WI38 (cell line): ENCODE data around the gene MX1.
A peak's percentile ranks its signal among the peaks of the same experiment; 100 is the strongest.

Experiments
- H3K4me3 ChIP-seq: 2 replicates; pipeline ENCODE4 v1.5.1; 2011; ENCODE audit warnings: low read depth, mild to moderate bottlenecking, control low read depth, low read length
- CTCF ChIP-seq: IDR thresholded peaks from 2 replicates; pipeline ENCODE4 v1.5.1; 2012; ENCODE audit warnings: low read depth, mild to moderate bottlenecking, control low read depth, low read length

MX1 gene, protein sequence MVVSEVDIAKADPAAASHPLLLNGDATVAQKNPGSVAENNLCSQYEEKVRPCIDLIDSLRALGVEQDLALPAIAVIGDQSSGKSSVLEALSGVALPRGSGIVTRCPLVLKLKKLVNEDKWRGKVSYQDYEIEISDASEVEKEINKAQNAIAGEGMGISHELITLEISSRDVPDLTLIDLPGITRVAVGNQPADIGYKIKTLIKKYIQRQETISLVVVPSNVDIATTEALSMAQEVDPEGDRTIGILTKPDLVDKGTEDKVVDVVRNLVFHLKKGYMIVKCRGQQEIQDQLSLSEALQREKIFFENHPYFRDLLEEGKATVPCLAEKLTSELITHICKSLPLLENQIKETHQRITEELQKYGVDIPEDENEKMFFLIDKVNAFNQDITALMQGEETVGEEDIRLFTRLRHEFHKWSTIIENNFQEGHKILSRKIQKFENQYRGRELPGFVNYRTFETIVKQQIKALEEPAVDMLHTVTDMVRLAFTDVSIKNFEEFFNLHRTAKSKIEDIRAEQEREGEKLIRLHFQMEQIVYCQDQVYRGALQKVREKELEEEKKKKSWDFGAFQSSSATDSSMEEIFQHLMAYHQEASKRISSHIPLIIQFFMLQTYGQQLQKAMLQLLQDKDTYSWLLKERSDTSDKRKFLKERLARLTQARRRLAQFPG

GRCh38 chr21:41425954-41426675, at the start of gene MX1:
Gene MX1, plus strand, starts transcription at chr21:41426239. Its CDS starts 5,832 bp downstream, at chr21:41432071.
- H3K4me3 ChIP-seq = peak within 1 kb of the TSS; percentile 57
- TF ChIP-seq CTCF = no peak

- no peak for TF ChIP-seq CTCF
- no peak overlapping the region for H3K4me3 ChIP-seq
These were observed 48.3 kb upstream of the MX1 start for GRCh38 chr21:41377715-41378114.

GRCh38 chr21:41378849-41379248, 47.2 kb upstream of the MX1 start:
- no peak for TF ChIP-seq CTCF
- no peak overlapping the region for H3K4me3 ChIP-seq

DNA sequence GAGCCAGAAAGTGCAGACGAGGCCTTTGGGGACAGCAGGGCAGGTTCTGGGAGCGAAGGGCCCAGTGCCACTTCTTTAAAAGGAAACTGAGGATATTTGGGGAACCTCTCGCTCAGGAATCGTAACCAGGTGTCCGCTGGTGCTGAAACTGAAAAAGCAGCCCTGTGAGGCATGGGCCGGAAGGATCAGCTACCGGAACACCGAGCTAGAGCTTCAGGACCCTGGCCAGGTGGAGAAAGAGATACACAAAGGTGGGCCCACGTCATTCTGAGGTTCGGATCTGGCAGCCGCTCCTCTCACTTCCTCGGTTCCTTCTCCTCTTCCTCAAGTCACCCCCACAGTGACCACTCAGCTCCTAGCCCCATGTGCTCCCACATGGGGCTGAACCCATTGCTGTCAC, 46.1 kb upstream of the MX1 start:
- no peak for TF ChIP-seq CTCF
- H3K4me3 ChIP-seq = no peak overlapping the region

DNA sequence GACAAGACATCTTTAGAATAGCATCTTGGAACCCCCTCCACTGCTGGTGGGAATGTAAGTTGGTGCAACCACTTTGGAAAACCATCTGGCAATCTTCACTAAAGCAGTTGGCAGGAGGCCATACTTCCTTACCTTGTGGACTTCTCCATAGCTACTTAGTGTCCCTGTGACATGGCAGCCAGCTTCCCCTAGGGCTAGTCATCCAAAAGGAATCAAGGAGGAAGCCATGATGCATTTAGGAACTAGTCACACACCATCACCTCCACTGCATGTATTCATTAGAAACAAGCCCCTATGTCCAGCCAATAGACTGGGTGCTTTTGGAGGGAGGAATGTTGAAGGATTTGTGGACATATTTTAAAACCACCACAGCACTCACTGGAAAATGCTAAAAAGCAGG, 44.3 kb upstream of the MX1 start:
- H3K4me3 ChIP-seq = no peak overlapping the region
- no peak for TF ChIP-seq CTCF

- no peak overlapping the region for H3K4me3 ChIP-seq
- TF ChIP-seq CTCF = no peak
These were observed 38.8 kb upstream of the MX1 start for GRCh38 chr21:41387042-41387819.
